UCSD-AML1 (cell line): ENCODE results near the gene SLC25A15.

Experiments used
- DNase-seq: peaks from one replicate; lab custom pipeline; 2025; ENCODE audit not compliant: unreplicated experiment; lab: John Stamatoyannopoulos, UW

The SLC25A15 gene

DNA sequence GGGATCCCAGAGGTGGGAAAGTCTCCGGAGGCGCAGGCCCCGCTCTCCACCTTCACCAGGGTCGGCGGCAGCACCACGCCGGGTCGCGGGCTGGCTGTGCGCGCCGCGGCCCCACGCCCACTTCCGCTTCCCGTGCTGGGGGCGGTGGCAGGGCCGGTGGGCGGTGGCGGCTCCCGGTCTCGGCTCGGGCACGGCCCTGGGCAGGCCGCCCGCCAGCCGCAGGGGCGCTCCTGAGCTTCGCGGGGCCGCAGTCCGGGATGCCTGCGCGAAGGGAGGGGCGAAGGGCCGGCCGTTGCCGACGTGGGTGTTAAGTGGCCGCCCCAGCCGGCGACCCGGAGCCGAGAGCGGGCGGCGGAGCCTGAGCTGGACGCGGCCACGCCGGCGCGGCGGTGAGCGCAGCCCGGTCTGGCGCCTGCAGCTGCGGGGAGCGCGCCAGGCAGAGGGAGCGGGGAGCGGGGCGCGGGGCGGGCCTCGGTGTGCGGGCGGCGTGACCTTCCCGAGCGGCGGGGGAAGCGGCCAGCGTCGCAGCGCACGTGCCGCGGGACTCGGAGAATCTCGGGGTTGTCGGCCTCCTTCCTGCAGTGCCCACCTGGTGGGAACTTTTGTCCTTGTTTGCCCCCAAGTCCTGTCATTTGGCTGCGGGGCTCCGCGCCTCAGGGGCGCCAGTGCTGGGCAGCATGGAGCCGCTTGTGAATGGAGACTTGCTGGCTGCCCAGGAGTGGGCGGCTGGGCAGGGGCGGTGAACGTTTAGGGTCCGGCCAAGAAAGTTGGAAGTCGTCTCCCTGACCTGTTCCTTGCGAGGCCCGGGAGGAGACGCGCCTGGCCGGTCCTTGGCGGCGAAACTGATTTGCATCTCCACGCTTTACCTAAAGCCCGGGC is at the start of gene SLC25A15:
TSS of gene SLC25A15 (plus strand) at position 337 of the 879 bp plus-strand sequence. CDS start 3,616 bp downstream, outside the sequence.
- DNase-seq: peak; percentile 92

- DNase-seq: no peak
Observed at GRCh38 chr13:40749327-40749726, 40.1 kb upstream of the SLC25A15 start.

- DNase-seq: no peak
Observed at GRCh38 chr13:40755082-40755700, 34.2 kb upstream of the SLC25A15 start.

DNA sequence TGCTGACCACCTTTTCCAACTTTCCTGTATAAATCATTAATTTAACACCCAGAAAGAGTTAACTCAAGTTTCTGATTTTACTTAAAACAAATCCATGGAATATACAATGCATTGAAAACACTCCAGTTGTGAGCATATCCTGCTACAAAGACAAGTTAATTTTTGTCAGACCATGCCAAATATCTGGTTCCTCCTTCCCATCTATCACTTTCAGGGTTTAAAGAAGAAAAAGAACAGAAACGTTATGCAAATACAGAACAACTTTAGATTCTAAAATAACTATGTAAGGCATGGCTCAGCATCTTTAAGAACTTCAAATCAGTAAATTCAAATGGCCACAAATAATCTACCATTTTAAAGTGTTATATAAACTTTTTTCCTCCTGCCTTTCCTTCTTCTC is 33.4 kb upstream of the SLC25A15 start:
- no peak for DNase-seq

DNA sequence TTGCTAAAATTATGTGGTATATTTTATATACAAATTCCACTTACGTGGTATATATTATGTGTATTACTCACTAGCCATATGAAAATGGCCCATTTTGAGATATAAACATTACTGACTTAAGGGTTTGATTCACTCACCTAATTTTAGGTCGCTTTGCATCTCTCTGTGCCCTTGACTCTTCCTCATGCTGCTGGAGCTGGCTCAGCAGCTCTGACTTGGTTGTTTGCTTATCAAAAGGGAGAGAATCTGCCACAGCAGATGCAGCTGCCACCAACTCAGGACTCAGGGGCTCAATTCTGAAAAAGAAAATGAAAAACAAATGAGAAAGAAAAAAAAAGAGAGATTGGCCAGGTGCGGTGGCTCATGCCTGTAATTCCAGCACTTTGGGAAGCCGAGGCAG is 30.6 kb upstream of the SLC25A15 start:
- DNase-seq: no peak

DNA sequence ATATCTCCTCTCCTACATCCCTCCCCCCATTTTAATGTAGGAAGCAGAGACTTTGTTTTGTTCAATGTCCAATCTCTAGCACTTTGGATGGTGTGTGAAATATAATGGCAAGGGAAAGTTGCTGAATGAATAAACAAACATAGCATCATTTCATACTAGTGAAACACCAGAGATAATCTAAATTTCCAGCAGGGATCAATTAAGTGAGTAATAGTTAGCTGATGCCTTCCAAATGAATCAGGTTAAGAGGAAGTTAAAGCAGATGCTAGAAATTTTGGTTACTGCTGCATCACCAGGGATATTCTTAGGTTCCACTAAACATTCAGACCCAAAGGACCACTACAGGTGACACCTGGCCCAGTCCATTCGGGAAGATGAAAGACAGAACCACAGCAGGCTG is 26.6 kb upstream of the SLC25A15 start:
- no peak for DNase-seq

DNA sequence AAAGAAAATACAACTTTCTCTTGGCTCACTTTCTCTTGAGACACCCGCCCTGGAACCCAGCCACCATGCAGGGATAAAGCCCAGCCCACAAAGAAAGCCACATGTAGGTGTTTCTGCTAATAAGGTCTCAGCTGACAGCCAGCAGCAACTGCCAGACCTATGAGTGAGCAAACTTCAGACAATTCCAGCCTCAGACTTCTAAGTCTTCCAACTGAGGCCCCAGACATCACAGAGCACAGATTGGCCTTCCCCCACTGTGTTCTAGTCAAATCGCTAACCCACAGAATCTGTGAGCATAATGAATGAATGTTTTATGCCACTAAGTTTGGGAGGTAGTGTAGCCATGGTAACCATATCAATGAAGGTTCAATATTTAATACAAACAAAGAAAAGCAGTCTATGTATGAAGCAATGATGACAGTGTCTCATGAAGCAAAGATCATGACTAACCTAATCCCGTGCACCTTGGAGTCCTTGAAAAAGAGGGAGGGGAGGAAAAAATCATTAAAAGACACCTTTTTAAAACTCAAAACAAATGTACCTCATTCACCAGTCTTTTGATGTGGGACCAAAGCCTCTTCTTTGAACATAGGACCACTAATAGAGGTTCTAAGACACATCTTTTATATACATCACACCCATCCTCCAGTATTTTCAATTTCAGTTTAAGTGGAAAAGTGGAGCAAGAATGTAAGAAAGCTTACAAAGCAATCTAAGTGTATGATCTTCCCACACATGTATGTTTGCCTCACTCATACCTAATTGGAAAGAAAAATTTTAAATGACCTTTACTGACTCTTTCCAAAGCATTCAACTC is 24.6 kb upstream of the SLC25A15 start:
- no peak for DNase-seq

- DNase-seq: no peak
Observed at GRCh38 chr13:40765602-40766001, 23.8 kb upstream of the SLC25A15 start.

- DNase-seq: no peak
Observed at GRCh38 chr13:40769970-40770369, 19.4 kb upstream of the SLC25A15 start.

DNA sequence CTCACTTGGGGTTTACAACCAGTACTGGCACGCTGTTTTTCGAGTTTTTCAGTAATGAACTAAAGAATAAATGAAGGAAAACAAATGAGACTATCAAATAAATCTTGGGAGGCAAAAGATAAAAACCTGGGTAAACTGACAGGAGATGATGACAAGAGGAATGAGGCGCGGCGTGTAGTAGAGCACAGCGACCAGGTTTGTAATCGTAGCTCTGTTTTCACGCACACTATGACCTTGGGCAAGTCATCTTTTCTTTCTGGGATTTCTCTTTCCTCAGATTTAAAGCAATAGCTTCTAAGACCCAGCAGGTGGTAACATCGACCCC is 18.8 kb upstream of the SLC25A15 start:
- no peak for DNase-seq

- peak; percentile 97 for DNase-seq
Observed at GRCh38 chr13:40770934-40771618, 18.3 kb upstream of the SLC25A15 start, which contains the start of gene MRPS31. Gene MRPS31, minus strand, starts transcription at chr13:40771190. Its CDS starts 54 bp downstream, at chr13:40771136.

- no peak for DNase-seq
Observed at GRCh38 chr13:40772765-40773473, 16.5 kb upstream of the SLC25A15 start.

DNA sequence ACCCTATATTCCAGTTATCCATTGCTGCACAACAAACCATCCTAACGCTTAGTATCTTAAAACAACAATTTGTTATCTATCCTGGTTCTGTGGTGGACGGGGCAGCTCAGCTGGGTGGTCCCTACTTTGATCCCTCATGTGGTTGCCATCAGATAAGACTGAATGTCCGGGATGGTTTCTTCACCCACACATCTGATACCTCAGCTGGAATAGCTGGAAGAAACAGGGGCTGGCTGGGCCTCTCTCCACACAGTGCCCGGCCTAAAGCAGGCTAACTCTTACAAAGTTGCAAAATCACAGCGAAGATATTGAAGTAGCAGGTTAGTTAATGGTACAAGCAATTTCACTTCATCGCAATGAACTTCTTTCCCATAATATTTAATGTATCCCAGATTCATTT is 14.7 kb upstream of the SLC25A15 start:
- no peak for DNase-seq

- DNase-seq: no peak
Observed at GRCh38 chr13:40776232-40776631, 13.2 kb upstream of the SLC25A15 start.

GRCh38 chr13:40776681-40777165 is 12.7 kb upstream of the SLC25A15 start:
- peak; percentile 54 for DNase-seq

DNA sequence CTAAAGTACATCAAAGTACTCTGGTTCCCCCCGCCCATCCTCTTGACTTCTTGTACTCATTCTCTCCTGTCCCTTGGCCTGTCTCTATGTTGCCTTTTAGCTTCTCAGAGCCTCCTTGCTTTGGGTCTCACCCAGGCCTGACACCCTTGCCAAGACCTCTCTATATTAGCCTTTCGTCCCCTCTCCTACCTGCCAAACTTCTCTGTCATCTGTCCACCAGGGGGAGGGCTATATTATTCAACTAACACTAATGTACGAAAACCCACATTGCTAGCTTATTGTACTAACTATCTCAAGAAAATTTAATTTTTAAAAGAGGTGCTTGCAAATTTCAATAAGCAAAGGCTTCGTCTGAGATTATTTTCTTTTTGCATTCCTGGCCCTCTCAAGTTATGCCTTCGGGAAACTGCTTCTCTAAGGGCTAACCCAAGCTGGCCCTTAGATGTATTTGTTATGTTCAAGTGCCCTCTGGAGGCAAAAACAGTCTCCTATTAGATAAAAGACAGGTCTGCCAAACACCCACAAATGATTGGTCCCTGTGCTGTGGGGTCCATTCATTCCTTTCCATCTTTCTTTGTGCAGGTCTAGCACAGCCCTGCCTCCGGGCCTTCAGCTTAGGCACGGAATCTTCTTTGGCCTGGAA is 12.1 kb upstream of the SLC25A15 start:
- DNase-seq: peak; percentile 29

DNA sequence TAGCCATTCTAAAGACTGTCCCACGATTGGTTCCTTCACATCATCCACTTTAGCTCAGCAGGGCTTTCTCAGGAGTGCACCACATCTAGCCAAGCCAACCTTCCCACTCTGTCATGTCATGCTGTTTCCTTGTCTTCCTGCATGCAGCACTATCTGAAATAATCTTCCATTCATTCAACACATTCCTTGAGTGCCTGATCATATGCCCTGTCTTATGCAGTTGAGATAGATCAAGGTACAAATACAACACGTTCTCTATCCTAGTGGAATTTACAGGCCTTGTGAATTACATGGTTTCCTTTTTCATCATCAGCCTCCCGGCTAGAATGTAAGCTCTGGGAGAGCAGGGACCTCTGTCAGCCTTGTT is 11.6 kb upstream of the SLC25A15 start:
- no peak for DNase-seq

DNA sequence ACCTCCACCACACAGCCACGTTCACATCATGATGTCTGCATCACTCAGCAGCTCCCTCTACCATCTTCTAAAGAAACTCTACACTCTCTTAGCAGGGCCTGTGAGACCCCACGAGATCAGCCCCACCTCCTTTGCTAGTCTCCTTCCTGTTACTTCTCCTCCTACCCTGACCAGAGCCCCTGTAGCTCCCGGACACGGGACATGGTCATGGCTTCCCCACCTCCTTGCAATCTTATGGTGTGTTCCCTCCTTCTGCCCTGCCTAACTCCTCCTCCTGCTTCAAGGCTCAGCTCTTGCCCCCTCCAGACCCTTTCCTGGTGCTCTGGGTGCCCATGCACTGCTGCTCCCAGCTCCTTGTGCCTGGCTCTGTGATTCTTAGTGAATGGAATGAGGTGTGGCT is 10.4 kb upstream of the SLC25A15 start:
- DNase-seq: no peak

DNA sequence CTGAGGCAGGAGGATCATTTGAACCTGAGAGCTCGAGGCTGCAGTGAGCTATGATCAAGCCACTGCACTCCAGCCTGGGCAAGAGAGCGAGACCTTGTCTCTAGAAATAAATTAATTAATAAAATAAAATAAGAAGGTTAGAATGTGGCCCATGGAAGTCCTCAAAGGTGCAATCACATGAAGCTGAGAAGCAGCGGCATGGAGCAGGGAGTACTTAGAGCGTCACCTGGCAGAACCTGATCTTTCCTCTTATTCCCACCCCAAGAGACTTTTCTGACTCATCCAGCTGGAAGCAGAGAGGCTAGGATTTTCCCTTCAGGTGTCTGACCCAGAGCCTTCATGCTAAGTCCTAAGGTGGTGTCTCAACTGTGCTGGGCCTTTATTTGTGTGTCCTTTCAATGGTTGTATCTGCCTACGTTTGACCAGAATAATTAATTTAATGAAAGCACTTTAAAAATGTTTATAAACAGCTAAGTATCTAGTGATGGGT is 9.6 kb upstream of the SLC25A15 start:
- no peak for DNase-seq
